Measurements from ENCODE around the gene SHOX.

Gene SHOX

DNA sequence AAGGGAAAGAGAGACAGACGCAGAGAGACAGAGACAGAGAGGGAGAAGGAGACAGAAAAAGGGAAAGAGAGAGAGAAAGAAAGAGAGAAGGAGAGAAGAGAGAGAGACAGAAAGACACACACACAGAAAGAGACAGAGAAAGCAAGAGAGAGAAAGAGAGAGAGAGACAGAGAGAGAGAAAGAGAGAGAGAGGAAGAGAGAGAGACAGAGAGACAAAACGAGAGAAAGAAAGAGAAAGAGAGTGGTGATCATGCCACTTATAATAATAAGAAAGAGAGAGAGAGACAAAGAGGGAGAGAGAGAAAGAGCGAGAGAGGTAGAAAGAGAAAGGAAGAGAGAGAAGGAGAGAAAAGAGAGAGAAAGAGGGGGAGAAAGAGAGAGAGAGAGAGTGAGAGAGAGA, 51.4 kb downstream of the SHOX start:
- Histone ChIP-seq H3K27ac (ENCODE audit: low read length) (no peak overlapping the region), H3K9ac (ENCODE audit: low read length) (no peak overlapping the region), H3K9me3 (ENCODE audit: control insufficient read depth, low read depth, low read length) (peaks cover 9% of the 10 kb centered on the region), H3K27me3 (ENCODE audit: control insufficient read depth, insufficient read depth, low read length) (no peaks in the 10 kb centered on the region), H3K4me1 (ENCODE audit: control insufficient read depth, low read depth, low read length) (no peaks in the 10 kb centered on the region), H3K4me3 (ENCODE audit: low read length) (no peak overlapping the region), H3K36me3 (ENCODE audit: control insufficient read depth, low read depth, low read length) (no peaks in the 10 kb centered on the region)

- no peak overlapping the region for H3K9ac ChIP-seq (ENCODE audit: low read length)
- no peak overlapping the region for H3K27ac ChIP-seq (ENCODE audit: low read length)
- H3K27me3 ChIP-seq (ENCODE audit: control insufficient read depth, insufficient read depth, low read length) = no peaks in the 10 kb centered on the region
- H3K4me1 ChIP-seq (ENCODE audit: control insufficient read depth, low read depth, low read length) = no peaks in the 10 kb centered on the region
- H3K4me3 ChIP-seq (ENCODE audit: low read length) = no peak overlapping the region
- peaks cover 9% of the 10 kb centered on the region for H3K9me3 ChIP-seq (ENCODE audit: control insufficient read depth, low read depth, low read length)
- no peaks in the 10 kb centered on the region for H3K36me3 ChIP-seq (ENCODE audit: control insufficient read depth, low read depth, low read length)
Observed at GRCh38 chrX:682892-683291, 52.3 kb downstream of the SHOX start.

- no peaks in the 10 kb centered on the region for H3K4me1 ChIP-seq (ENCODE audit: control insufficient read depth, low read depth, low read length)
- no peaks in the 10 kb centered on the region for H3K27me3 ChIP-seq (ENCODE audit: control insufficient read depth, insufficient read depth, low read length)
- H3K36me3 ChIP-seq (ENCODE audit: control insufficient read depth, low read depth, low read length) = no peaks in the 10 kb centered on the region
- no peak overlapping the region for H3K9ac ChIP-seq (ENCODE audit: low read length)
- no peak overlapping the region for H3K27ac ChIP-seq (ENCODE audit: low read length)
- H3K4me3 ChIP-seq (ENCODE audit: low read length) = no peak overlapping the region
- H3K9me3 ChIP-seq (ENCODE audit: control insufficient read depth, low read depth, low read length) = peaks cover 9% of the 10 kb centered on the region
Observed at GRCh38 chrX:683576-683975, 53.0 kb downstream of the SHOX start.

DNA sequence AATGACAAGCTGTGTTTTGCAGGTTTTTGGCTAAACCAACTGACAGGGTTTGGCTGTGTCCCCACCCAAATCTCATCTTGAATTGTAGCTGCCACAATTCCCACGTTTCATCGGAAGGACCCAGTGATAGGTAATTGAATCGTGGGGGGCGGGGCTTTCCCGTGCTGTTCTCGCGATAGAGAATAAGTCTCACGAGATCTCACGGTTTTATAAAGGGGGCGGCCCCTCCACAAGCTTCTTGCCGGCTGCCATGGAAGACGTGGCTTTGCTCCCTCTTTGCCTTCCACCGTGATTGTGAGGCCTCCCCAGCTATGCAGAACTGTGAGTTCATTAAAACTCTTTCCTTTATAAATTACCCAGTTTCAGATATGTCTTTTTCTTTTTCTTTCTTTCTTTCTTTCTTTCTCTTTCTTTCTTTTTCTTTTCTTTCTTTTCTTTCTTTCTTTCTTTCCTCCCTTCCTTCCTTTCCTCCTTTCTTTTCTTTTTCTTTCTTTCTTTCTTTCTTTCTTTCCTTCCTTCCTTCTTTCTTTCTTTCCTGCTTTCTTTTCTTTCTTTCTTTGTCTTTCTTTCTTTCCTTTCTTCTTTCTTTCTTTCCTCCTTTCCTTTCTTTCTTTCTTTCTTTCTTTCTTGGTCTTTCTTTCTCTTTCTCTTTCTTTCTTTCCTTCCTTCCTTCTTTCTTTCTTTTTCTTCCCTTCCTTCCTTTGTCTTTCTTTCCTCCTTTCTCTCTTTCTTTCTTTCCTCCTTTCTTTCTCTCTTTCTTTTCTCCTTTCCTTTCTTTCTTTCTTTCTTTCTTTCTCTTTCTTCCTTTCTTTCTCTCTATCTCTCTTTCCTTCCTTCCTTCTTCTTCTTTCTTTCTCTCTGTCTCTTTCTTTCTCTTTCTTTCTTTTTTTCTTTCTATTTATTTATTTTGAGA, 54.8 kb downstream of the SHOX start:
- H3K27ac ChIP-seq (ENCODE audit: low read length) = no peak overlapping the region
- H3K27me3 ChIP-seq (ENCODE audit: control insufficient read depth, insufficient read depth, low read length) = no peaks in the 10 kb centered on the region
- H3K9me3 ChIP-seq (ENCODE audit: control insufficient read depth, low read depth, low read length) = peaks cover 20% of the 10 kb centered on the region
- no peak overlapping the region for H3K4me3 ChIP-seq (ENCODE audit: low read length)
- no peaks in the 10 kb centered on the region for H3K36me3 ChIP-seq (ENCODE audit: control insufficient read depth, low read depth, low read length)
- no peaks in the 10 kb centered on the region for H3K4me1 ChIP-seq (ENCODE audit: control insufficient read depth, low read depth, low read length)
- H3K9ac ChIP-seq (ENCODE audit: low read length) = no peak overlapping the region

GRCh38 chrX:689983-690382, 59.4 kb downstream of the SHOX start:
- Histone ChIP-seq H3K27ac (ENCODE audit: low read length) (no peak overlapping the region), H3K4me1 (ENCODE audit: control insufficient read depth, low read depth, low read length) (no peaks in the 10 kb centered on the region), H3K9ac (ENCODE audit: low read length) (no peak overlapping the region), H3K36me3 (ENCODE audit: control insufficient read depth, low read depth, low read length) (no peaks in the 10 kb centered on the region), H3K9me3 (ENCODE audit: control insufficient read depth, low read depth, low read length) (peaks cover 19% of the 10 kb centered on the region), H3K27me3 (ENCODE audit: control insufficient read depth, insufficient read depth, low read length) (no peaks in the 10 kb centered on the region), H3K4me3 (ENCODE audit: low read length) (no peak overlapping the region)

- no peaks in the 10 kb centered on the region for H3K4me1 ChIP-seq (ENCODE audit: control insufficient read depth, low read depth, low read length)
- no peak overlapping the region for H3K27ac ChIP-seq (ENCODE audit: low read length)
- H3K9me3 ChIP-seq (ENCODE audit: control insufficient read depth, low read depth, low read length) = peaks cover 7% of the 10 kb centered on the region
- no peak overlapping the region for H3K9ac ChIP-seq (ENCODE audit: low read length)
- no peaks in the 10 kb centered on the region for H3K36me3 ChIP-seq (ENCODE audit: control insufficient read depth, low read depth, low read length)
- H3K4me3 ChIP-seq (ENCODE audit: low read length) = no peak overlapping the region
- H3K27me3 ChIP-seq (ENCODE audit: control insufficient read depth, insufficient read depth, low read length) = no peaks in the 10 kb centered on the region
Observed at GRCh38 chrX:694800-695199, 64.2 kb downstream of the SHOX start.

DNA sequence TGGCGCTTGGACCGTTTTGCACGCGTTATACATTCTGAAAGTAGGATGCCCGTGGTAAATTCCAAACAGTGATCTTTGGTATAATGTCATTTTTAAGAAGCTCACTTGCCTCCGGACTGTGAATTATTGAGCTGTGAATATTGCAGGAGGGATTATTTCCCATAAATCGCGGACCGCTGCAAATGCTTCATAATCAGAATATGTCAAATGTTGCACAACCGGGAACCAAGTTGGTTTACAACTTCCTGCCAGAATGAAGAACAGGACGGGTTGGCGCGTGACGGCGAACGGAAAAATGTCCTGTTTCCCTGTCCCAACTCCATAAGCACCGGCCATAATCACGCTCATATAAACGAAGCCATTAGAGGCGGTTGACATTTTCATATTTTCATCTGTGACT, 67.6 kb downstream of the SHOX start:
- Histone ChIP-seq H3K4me1 (ENCODE audit: control insufficient read depth, low read depth, low read length) (no peaks in the 10 kb centered on the region), H3K9ac (ENCODE audit: low read length) (no peak overlapping the region), H3K4me3 (ENCODE audit: low read length) (no peak overlapping the region), H3K36me3 (ENCODE audit: control insufficient read depth, low read depth, low read length) (no peaks in the 10 kb centered on the region), H3K27ac (ENCODE audit: low read length) (no peak overlapping the region), H3K27me3 (ENCODE audit: control insufficient read depth, insufficient read depth, low read length) (no peaks in the 10 kb centered on the region), H3K9me3 (ENCODE audit: control insufficient read depth, low read depth, low read length) (peaks cover under 1% of the 10 kb centered on the region)

- Histone ChIP-seq H3K9ac (ENCODE audit: low read length) (no peak overlapping the region), H3K27ac (ENCODE audit: low read length) (no peak overlapping the region), H3K27me3 (ENCODE audit: control insufficient read depth, insufficient read depth, low read length) (no peaks in the 10 kb centered on the region), H3K9me3 (ENCODE audit: control insufficient read depth, low read depth, low read length) (peaks cover 10% of the 10 kb centered on the region), H3K4me1 (ENCODE audit: control insufficient read depth, low read depth, low read length) (no peaks in the 10 kb centered on the region), H3K4me3 (ENCODE audit: low read length) (no peak overlapping the region), H3K36me3 (ENCODE audit: control insufficient read depth, low read depth, low read length) (no peaks in the 10 kb centered on the region)
Observed at GRCh38 chrX:700936-701335, 70.3 kb downstream of the SHOX start.

GRCh38 chrX:701673-702072, 71.1 kb downstream of the SHOX start:
- H3K4me3 ChIP-seq (ENCODE audit: low read length) = no peak overlapping the region
- H3K27me3 ChIP-seq (ENCODE audit: control insufficient read depth, insufficient read depth, low read length) = no peaks in the 10 kb centered on the region
- no peaks in the 10 kb centered on the region for H3K36me3 ChIP-seq (ENCODE audit: control insufficient read depth, low read depth, low read length)

DNA sequence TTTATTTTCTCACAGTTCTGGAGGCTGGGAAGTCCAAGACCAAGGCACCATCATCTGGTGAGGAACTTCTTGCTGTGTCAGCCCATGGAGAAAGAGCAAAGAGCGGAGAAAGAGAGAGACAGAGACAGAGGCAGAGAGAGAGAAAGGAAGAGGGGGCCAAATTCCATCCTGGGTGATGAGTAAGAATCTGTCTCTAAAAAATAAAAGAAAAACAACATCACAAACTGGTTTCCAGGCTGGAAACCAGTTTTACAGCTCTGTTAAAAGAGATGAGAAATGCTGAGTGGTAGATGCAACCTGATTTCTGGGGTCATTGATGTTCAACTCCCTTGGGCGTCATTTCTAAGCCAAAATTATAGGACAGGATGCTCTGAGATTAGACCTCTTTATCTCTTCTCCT, 72.9 kb downstream of the SHOX start:
- Histone ChIP-seq H3K4me3 (ENCODE audit: low read length) (no peak overlapping the region), H3K9ac (ENCODE audit: low read length) (no peak overlapping the region), H3K27ac (ENCODE audit: low read length) (no peak overlapping the region), H3K27me3 (ENCODE audit: control insufficient read depth, insufficient read depth, low read length) (no peaks in the 10 kb centered on the region), H3K36me3 (ENCODE audit: control insufficient read depth, low read depth, low read length) (no peaks in the 10 kb centered on the region), H3K4me1 (ENCODE audit: control insufficient read depth, low read depth, low read length) (no peaks in the 10 kb centered on the region), H3K9me3 (ENCODE audit: control insufficient read depth, low read depth, low read length) (peaks cover 18% of the 10 kb centered on the region)

More at GRCh38 chrX:701673-702072, 71.1 kb downstream of the SHOX start:
- Histone ChIP-seq H3K27ac (ENCODE audit: low read length) (no peak overlapping the region), H3K9ac (ENCODE audit: low read length) (no peak overlapping the region), H3K4me1 (ENCODE audit: control insufficient read depth, low read depth, low read length) (no peaks in the 10 kb centered on the region), H3K9me3 (ENCODE audit: control insufficient read depth, low read depth, low read length) (peaks cover 10% of the 10 kb centered on the region)

- Histone ChIP-seq H3K9ac (ENCODE audit: low read length) (no peak overlapping the region), H3K27ac (ENCODE audit: low read length) (no peak overlapping the region), H3K4me3 (ENCODE audit: low read length) (no peak overlapping the region), H3K27me3 (ENCODE audit: control insufficient read depth, insufficient read depth, low read length) (no peaks in the 10 kb centered on the region), H3K36me3 (ENCODE audit: control insufficient read depth, low read depth, low read length) (no peaks in the 10 kb centered on the region), H3K9me3 (ENCODE audit: control insufficient read depth, low read depth, low read length) (peaks cover 18% of the 10 kb centered on the region), H3K4me1 (ENCODE audit: control insufficient read depth, low read depth, low read length) (no peaks in the 10 kb centered on the region)
Observed at GRCh38 chrX:703866-704265, 73.3 kb downstream of the SHOX start.

All from iPS-18a (cell line).